Mucosa of gallbladder (tissue), 1 donor: ENCODE results near the gene KATNA1. TPM values are rescaled to one million over a fixed set of nuclear protein-coding genes. Genes with fewer than 3 reads are reported as not detected.

Experiments used
- DNase-seq: peaks from one replicate; pipeline ENCODE4 v3.0.0-alpha.2; 2020; ENCODE audit warnings: low spot score
- total RNA-seq: library from RNA; stranded (reverse); gene quantifications from one replicate; pipeline ENCODE4 v1.2.1, GENCODE V29; 2021
- donor health status: DM: no; HTN: no; CAD: no.

The KATNA1 gene
- total RNA-seq, 1 donor from 2014 or later: 8.5 TPM

- no peak for DNase-seq
These were observed 40.0 kb downstream of the KATNA1 start for GRCh38 chr6:149608381-149608982.

GRCh38 chr6:149600508-149600907, 48.0 kb downstream of the KATNA1 start:
- DNase-seq: no peak

GRCh38 chr6:149593408-149593807, 55.1 kb downstream of the KATNA1 start:
- no peak for DNase-seq

DNA sequence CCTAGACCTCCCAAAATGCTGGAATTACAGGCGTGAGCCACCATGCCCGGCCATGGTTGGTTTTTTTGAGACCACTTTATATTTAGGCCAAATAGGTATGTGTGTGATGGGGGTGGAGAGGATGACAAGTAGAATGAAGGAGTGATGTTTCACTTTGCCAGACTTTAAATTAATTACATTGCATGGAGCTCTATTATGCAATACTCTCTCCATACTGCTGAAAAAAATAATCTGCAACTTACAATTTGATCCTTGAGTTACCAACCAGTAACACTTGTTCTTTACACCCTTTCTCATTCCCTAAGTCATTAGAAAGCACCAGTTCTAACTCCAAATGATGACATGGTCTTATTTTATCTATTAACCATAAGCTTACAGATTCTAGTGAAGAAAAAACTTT, 55.5 kb downstream of the KATNA1 start:
- no peak for DNase-seq

DNA sequence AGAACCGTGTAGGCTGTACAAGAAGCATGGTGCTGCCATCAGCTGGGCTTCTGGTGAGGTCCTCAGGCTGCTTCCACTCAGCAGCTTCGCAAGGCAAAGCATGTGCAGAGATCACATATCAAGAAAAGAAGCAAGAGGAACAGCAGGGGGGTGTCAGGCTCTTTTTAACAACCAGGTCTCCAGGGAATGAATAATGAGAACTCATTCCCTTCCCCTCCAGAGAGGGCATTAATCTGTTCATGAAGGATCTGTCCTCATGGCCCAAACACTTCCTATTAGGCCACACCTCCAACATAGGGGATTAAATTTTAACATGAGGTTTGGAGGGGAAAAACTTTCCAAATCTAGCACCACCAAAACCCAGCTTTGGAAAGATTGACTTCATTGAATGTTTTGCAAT, 62.4 kb downstream of the KATNA1 start:
- no peak for DNase-seq

DNA sequence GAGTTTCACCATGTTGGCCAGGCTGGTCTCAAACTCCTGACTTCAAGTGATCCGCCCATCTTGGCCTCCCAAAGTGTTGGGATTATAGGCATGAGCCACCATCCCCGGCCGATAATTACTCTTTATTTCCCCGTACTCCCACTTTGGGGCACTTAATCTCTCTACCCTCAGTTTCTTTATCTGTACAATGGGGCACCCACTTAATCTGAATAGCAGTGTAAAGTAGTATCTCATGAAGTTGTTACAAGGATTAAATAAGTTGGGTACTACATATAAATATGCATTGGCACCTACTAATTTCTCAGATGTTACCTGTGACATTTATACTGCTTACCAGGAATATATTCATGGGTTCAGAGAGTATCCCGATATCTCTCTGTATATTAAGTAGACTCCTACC, 67.2 kb downstream of the KATNA1 start:
- no peak for DNase-seq

GRCh38 chr6:149580880-149581279, 67.6 kb downstream of the KATNA1 start:
- DNase-seq: no peak

GRCh38 chr6:149567945-149568585, 80.4 kb downstream of the KATNA1 start:
- no peak for DNase-seq

- no peak for DNase-seq
These were observed 81.3 kb downstream of the KATNA1 start for GRCh38 chr6:149567194-149567586.

GRCh38 chr6:149566410-149567193, 81.9 kb downstream of the KATNA1 start:
- peak; percentile 27 for DNase-seq

DNA sequence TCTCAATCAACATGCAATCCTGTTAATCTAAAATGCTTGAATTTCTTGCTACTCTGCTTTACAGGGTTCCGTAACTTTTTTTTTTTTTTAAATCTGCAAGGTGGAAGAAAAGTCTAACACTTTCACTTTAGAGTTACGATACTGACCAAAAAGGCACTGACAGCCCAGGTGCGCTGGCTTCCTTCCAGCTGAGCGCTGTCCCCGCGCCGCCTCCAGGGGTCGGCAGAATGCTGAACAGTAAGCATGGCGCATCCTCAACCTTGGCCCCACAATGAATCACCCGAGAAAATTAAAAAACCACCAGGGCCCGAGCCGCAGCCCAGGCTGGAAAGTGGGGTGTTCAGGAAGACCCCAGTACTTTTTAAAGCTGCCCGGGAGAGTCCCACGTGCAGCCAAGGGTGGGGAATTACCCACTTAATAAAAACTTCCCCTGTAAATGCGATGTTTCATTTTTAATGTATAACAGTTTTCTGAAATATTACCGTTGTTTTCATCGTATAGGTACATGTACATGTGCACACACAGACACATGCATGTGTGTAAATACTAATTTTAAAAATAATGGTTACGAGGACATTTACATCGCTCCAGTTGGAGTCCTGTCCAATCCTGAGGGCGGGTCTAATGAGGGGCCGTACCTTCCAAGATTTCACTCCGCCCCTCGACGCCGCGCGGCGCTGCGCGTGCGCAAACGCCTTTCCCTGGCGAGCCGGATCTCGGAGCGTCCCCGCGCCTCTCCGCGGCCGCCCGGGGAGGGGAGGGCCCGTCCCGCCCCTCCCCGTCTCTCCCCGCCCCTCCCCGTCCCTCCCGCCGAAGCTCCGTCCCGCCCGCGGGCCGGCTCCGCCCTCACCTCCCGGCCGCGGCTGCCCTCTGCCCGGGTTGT, 82.7 kb downstream of the KATNA1 start, which contains the start of gene GINM1:
TSS of gene GINM1 (plus strand) at position 849 of the 883 bp plus-strand sequence. CDS start 40 bp downstream, outside the sequence.
- peak; percentile 96 for DNase-seq

GRCh38 chr6:149563928-149564325, 84.6 kb downstream of the KATNA1 start:
- no peak for DNase-seq

DNA sequence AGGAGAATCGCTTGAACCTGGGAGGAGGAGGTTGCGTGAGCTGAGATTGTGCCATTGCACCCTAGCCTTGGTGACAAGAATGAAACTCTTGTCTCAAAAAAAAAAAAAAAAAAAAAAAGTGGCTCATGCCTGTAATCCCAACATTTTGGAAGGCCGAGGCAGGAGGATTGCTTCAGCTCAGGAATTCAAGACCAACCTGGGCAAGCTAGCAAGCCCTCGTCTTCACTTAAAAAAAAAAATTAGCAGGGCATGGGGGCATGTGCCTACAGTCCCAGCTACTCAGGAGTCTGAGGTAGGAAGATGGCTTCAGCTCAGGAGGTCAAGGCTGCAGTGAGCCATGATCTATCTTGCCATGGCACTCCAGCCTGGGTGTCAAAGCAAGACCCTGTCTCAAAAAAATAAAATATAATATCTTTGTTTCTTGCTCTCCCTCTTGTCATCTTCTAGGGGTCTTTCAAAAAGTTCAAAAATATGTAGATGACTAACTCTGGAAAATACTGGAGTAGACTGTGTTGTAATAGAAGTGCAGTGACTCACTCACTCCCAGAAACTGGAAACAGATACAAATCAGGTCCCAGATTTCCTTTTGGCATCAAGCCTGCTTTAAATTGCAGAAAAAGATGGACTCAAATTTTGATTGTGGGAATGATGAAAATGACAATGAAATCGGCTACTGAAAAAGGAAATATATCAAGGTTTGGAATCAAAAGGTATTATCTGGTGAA, 85.1 kb downstream of the KATNA1 start:
- DNase-seq: no peak

GRCh38 chr6:149560736-149561135, 87.8 kb downstream of the KATNA1 start:
- DNase-seq: no peak

- no peak for DNase-seq
These were observed 89.1 kb downstream of the KATNA1 start for GRCh38 chr6:149559389-149559788.

DNA sequence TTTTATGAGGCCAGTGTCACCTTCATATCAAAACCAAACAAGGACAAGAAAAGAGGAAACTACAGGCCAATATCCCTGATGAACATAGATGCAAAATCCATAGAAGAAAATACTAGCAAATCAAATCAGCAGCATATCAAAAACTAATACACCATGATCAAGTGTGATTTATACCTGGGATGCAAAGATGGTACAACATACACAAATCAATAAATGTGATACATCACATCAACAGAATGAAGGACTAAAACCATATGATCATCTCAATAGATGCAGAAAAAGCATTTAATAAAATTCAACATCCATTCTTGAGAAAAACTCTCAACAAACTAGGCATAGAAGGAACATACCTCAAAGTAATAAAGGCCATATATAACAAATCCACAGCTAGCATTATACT, 90.5 kb downstream of the KATNA1 start:
- DNase-seq: no peak

- DNase-seq: no peak
These were observed 96.6 kb downstream of the KATNA1 start for GRCh38 chr6:149551920-149552319.

- DNase-seq: peak; percentile 98
These were observed 102.6 kb downstream of the KATNA1 start, which contains the start of gene PPIL4 for GRCh38 chr6:149545754-149546471. Gene PPIL4, minus strand, starts transcription at chr6:149546043. Its CDS starts 38 bp downstream, at chr6:149546005.

GRCh38 chr6:149545258-149545753, 103.2 kb downstream of the KATNA1 start:
- DNase-seq: peak; percentile 17
